GM12891 (cell line): ENCODE results near the gene OR52A5.
"Not testable (repeated sequence)": the region's sequence is repeated elsewhere in the genome, so short reads cannot be mapped to it uniquely, and the experiment has no call there.

Source experiments
- PAX5 ChIP-seq: IDR thresholded peaks from 2 replicates; pipeline ENCODE4 v1.6.1; 2011; ENCODE audit warnings: low read length, moderate library complexity, mild to moderate bottlenecking; ENCODE audit not compliant: insufficient read depth, severe bottlenecking
- POLR2A ChIP-seq: IDR thresholded peaks from 2 replicates; pipeline ENCODE4 v1.6.1; 2011; ENCODE audit warnings: low read depth, low read length, control low read depth
- POLR2AphosphoS5 ChIP-seq: IDR thresholded peaks from 2 replicates; pipeline ENCODE4 v1.6.1; 2011; ENCODE audit warnings: low read depth, low read length, control low read depth
- POU2F2 ChIP-seq: IDR thresholded peaks from 2 replicates; pipeline ENCODE4 v1.6.1; 2011; ENCODE audit warnings: low read depth, mild to moderate bottlenecking, control low read depth, low read length, moderate library complexity
- SPI1 ChIP-seq: IDR thresholded peaks from 2 replicates; pipeline ENCODE4 v1.6.1; 2011; ENCODE audit warnings: low read depth, low read length, control low read depth
- TAF1 ChIP-seq: IDR thresholded peaks from 2 replicates; pipeline ENCODE4 v1.6.1; 2011; ENCODE audit warnings: low read depth, low read length, control low read depth

- not testable (repeated sequence) for TF ChIP-seq POLR2A, SPI1, POLR2AphosphoS5, PAX5, TAF1, POU2F2
Measured at GRCh38 chr11:5161045-5161444, 22.9 kb upstream of the OR52A5 start.
